Sigmoid colon (tissue), 7 donors: ENCODE results near the gene MYCT1. TPM values are rescaled to one million over a fixed set of nuclear protein-coding genes. Genes with fewer than 3 reads are reported as not detected.

Experiments used
- DNase-seq: peaks from one replicate; pipeline ENCODE4 v3.0.0-alpha.2; 2019
- H3K27ac ChIP-seq, 4 donors: fragments of 200-600 bp; sonication (generic); one replicate each; pipeline ENCODE4 v1.5.1; 2016 to 2019; ENCODE audit warnings: mild to moderate bottlenecking in 1 of 4
- H3K27me3 ChIP-seq, 3 donors: fragments of 200-600 bp; sonication (generic); one replicate each; pipeline ENCODE4 v1.5.1; 2019; ENCODE audit warnings: mild to moderate bottlenecking in 1 of 3
- H3K36me3 ChIP-seq, 4 donors: fragments of 200-600 bp; sonication (generic); one replicate each; pipeline ENCODE4 v1.5.1; 2016 to 2019
- H3K4me1 ChIP-seq, 4 donors: fragments of 200-600 bp; sonication (generic); one replicate each; pipeline ENCODE4 v1.5.1; 2017 to 2019
- H3K4me3 ChIP-seq, 4 donors: fragments of 200-600 bp; sonication (generic); one replicate each; pipeline ENCODE4 v1.5.1; 2017 to 2019; ENCODE audit warnings: mild to moderate bottlenecking in 2 of 4, moderate library complexity in 1 of 4
- H3K9me3 ChIP-seq, 4 donors: fragments of 200-600 bp in 3 of 4; sonication (generic) in 3 of 4; one replicate each; pipeline versions ENCODE4 v1.5.1 to v1.6.1; 2013 to 2019
- EP300 ChIP-seq, 4 donors: sonication (generic); formaldehyde crosslinking; IDR thresholded peaks; one replicate each; pipeline ENCODE4 v1.6.1; 2017; ENCODE audit warnings: antibody characterized with exemption in 4 of 4
- POLR2A ChIP-seq, 2 donors: fragments of 450-650 bp; IDR thresholded peaks; one replicate each; pipeline ENCODE4 v1.6.1; 2016; ENCODE audit warnings: antibody characterized with exemption in 2 of 2, mild to moderate bottlenecking in 2 of 2, moderate library complexity in 2 of 2
- POLR2AphosphoS5 ChIP-seq, 4 donors: sonication (generic); formaldehyde crosslinking; IDR thresholded peaks; one replicate each; pipeline ENCODE4 v1.6.1; 2017; ENCODE audit warnings: antibody characterized with exemption in 4 of 4
- WGBS, 2 donors: extraction: QIAGEN DNeasy Blood & Tissue Kit; methylation state at CpG; one replicate each; pipeline ENCODE4 v1.1.7; 2013; 5-methylcytosine and 5-hydroxymethylcytosine counted together
- intact Hi-C: fragments of 100-400 bp; cut with DNase I; formaldehyde crosslinking; loops from one replicate; pipeline ENCODE4 v1.15.1; 2023
- polyA plus RNA-seq, 3 donors: library from polyadenylated mRNA; stranded (reverse); fragments of 200-250 nt; gene quantifications; one replicate each; pipeline ENCODE4 v1.2.3, GENCODE V29; 2013
- total RNA-seq, 4 donors: library from RNA; depleted of rRNA; stranded (reverse); fragments of >200 nt; gene quantifications; one replicate each; pipeline ENCODE4 v1.1.0, GENCODE V29; 2016
- TF ChIP-seq, protein P1 (sequence below), 4 experiments: fragments of 450-650 bp in 3 of 4; fragments of 200-600 bp in 1 of 4; IDR thresholded peaks; one replicate each; pipeline ENCODE4 v1.5.1; 2016 to 2019; ENCODE audit warnings: antibody characterized with exemption in 4 of 4, mild to moderate bottlenecking in 3 of 4, moderate library complexity in 2 of 4
- donor health status: healthy with polysubstance abuse.
- donor health status: Bipolar disorder and iron deficiency.
- donor health status: healthy.

The MYCT1 gene
- total and polyA plus RNA-seq, 7 donors, result 0.46 to 9.7 (median 5.4) TPM

DNA sequence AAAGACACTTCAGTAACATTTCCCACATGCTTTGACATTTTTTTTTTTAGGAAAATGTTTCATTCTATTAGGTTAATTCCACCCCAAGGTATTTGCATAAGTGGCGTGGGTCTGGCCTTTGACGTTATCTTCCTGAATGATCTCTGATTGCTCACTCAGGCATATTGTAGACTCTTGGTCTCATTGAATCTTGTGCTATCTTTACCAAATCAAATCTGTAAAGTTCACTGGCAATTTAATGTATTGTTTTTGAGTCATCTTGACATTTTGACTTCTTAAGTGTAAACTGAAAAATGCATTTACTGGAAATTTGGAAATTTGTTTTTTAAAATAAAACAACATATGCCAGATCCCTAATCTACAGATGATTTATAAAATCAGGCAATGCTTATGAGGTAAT, 36.9 kb downstream of the MYCT1 start:
- intact Hi-C loops, result no loop called here
- TF ChIP-seq EP300 (IDR thresholded peaks at IDR 0.05) (no peak), POLR2A (IDR thresholded peaks at IDR 0.05) (no peak), POLR2AphosphoS5 (IDR thresholded peaks at IDR 0.05) (no peak)
- TF ChIP-seq, protein P1, sequence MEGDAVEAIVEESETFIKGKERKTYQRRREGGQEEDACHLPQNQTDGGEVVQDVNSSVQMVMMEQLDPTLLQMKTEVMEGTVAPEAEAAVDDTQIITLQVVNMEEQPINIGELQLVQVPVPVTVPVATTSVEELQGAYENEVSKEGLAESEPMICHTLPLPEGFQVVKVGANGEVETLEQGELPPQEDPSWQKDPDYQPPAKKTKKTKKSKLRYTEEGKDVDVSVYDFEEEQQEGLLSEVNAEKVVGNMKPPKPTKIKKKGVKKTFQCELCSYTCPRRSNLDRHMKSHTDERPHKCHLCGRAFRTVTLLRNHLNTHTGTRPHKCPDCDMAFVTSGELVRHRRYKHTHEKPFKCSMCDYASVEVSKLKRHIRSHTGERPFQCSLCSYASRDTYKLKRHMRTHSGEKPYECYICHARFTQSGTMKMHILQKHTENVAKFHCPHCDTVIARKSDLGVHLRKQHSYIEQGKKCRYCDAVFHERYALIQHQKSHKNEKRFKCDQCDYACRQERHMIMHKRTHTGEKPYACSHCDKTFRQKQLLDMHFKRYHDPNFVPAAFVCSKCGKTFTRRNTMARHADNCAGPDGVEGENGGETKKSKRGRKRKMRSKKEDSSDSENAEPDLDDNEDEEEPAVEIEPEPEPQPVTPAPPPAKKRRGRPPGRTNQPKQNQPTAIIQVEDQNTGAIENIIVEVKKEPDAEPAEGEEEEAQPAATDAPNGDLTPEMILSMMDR (IDR thresholded peaks at IDR 0.05), result no peak
- 72 to 90% methylated on average over 2 of the region's 2 CpGs for WGBS, 2 donors
- H3K36me3 ChIP-seq, result no peaks in the 10 kb centered on the region
- H3K4me1 ChIP-seq, result no peaks in the 10 kb centered on the region
- no peak overlapping the region for H3K4me3 ChIP-seq
- H3K27me3 ChIP-seq, result no peaks in the 10 kb centered on the region
- no peak overlapping the region for H3K27ac ChIP-seq
- DNase-seq, result no peak
- no peaks in the 10 kb centered on the region for H3K9me3 ChIP-seq

DNA sequence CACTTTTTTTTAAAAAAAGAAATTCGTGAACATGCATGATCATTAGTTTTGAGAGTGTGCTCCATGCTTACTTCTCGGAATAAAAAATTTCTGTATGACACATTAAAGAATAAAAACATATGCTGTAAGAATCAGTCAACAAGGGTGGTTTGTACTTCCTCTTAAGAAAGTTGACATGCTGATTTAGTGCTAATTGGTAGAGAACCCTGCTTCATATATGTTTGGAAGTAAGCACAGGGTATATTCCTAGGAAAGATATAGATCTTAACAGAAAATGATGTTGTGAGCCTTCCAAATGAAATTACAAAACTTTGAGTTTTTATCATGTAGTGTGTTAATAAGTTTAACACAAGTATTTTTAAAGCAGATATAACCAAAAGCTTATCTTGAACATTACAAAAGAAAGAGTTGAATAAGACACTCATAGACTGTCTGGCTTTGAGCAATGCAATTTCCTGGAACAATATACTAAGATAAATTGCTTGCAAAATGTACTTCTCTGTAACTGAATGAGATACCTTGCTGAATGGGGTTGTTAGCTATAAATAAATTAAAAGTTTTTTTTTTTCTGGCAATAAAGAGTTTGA, 39.1 kb downstream of the MYCT1 start:
- intact Hi-C loops, result no loop called here
- H3K27ac ChIP-seq, result no peak overlapping the region
- H3K36me3 ChIP-seq, result no peaks in the 10 kb centered on the region
- DNase-seq, result no peak
- H3K4me1 ChIP-seq, result no peaks in the 10 kb centered on the region
- H3K9me3 ChIP-seq, result no peaks in the 10 kb centered on the region
- no peak for TF ChIP-seq POLR2AphosphoS5 (IDR thresholded peaks at IDR 0.05)
- TF ChIP-seq, protein P1 (IDR thresholded peaks at IDR 0.05), result no peak
- no peak for TF ChIP-seq POLR2A (IDR thresholded peaks at IDR 0.05)
- TF ChIP-seq EP300 (IDR thresholded peaks at IDR 0.05), result no peak
- no peak overlapping the region for H3K4me3 ChIP-seq
- WGBS, 2 donors, result 62 to 70% methylated on average over 2 of the region's 2 CpGs
- no peaks in the 10 kb centered on the region for H3K27me3 ChIP-seq

DNA sequence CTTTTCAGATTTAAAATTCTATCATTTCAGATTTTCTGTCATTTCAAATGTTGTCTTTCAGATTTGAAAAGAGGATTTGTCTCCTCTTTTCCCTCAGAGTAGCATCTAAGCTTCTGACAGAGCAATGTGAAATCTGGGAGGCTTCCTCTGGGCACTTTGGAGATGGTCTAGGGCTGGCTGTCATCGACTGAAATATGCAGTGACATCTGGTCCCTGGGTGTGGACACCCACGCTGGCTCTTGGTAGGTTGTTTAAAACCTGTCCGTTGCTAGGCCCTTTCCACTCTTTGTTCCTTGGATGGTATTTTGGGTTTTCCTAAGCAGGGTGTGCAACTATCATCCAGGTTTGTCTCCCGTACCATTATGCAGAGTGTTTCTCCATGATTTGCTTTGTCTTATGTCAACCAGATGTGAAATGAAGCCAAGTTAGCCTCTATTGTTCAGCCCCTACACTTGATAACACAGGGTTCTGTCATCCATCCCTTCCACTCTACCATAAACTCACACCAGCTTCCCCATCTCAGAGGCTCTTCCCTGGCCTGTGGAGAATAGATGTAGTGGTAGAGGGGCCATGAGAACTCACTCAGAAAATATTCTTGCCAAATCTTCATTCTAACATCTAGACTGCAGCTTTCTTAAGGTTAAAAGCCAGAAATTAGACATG, 47.9 kb downstream of the MYCT1 start:
- H3K27me3 ChIP-seq, result no peaks in the 10 kb centered on the region
- no peaks in the 10 kb centered on the region for H3K4me1 ChIP-seq
- H3K36me3 ChIP-seq, result no peaks in the 10 kb centered on the region
- no peak overlapping the region for H3K4me3 ChIP-seq
- no peak overlapping the region for H3K27ac ChIP-seq
- TF ChIP-seq, protein P1 (IDR thresholded peaks at IDR 0.05), result no peak
- TF ChIP-seq EP300 (IDR thresholded peaks at IDR 0.05), result no peak
- TF ChIP-seq POLR2A (IDR thresholded peaks at IDR 0.05), result no peak
- no peak for TF ChIP-seq POLR2AphosphoS5 (IDR thresholded peaks at IDR 0.05)
- no peaks in the 10 kb centered on the region for H3K9me3 ChIP-seq
- intact Hi-C loops, result no loop called here
- DNase-seq, result no peak
- WGBS, 2 donors, result 71 to 90% methylated on average over 4 of the region's 4 CpGs

DNA sequence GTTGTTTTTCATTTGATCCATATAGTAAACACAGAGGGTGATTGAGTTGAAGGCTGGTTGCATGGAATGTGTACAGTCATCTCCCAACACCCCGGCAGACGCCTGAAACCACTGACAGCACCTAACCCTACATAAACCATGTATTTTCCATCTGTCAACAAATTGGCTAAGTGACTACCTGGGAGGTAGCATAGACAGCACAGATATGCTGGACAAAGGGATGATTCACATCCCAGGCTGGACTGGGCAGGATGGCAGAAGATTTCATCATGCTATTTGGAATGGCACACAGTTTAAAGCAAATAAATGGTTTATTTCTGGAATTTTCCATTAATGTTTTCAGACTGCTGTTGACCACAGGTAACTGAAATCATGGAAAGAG, 48.5 kb downstream of the MYCT1 start:
- no peaks in the 10 kb centered on the region for H3K36me3 ChIP-seq
- 84 to 87% methylated on average over 2 of the region's 2 CpGs for WGBS, 2 donors
- no peak for DNase-seq
- H3K4me3 ChIP-seq, result no peak overlapping the region
- no peak overlapping the region for H3K27ac ChIP-seq
- intact Hi-C loops, result no loop called here
- no peaks in the 10 kb centered on the region for H3K9me3 ChIP-seq
- TF ChIP-seq POLR2AphosphoS5 (IDR thresholded peaks at IDR 0.05), result no peak
- TF ChIP-seq POLR2A (IDR thresholded peaks at IDR 0.05), result no peak
- TF ChIP-seq EP300 (IDR thresholded peaks at IDR 0.05), result no peak
- TF ChIP-seq, protein P1 (IDR thresholded peaks at IDR 0.05), result no peak
- no peaks in the 10 kb centered on the region for H3K27me3 ChIP-seq
- no peaks in the 10 kb centered on the region for H3K4me1 ChIP-seq
